Stimulated activated CD8-positive, alpha-beta memory T cell treated with anti-CD3 and anti-CD28 coated beads, Interleukin-12 subunit alpha, Interleukin-12 subunit beta, amount 100 ng/mL, for 24 hours (primary cell): ENCODE measurements around the gene CFAP45.

Experiments
- DNase-seq: peaks from one replicate; pipeline ENCODE4 v3.0.0-alpha.2; 2020; ENCODE audit errors: extremely low read depth

CFAP45 gene, protein sequence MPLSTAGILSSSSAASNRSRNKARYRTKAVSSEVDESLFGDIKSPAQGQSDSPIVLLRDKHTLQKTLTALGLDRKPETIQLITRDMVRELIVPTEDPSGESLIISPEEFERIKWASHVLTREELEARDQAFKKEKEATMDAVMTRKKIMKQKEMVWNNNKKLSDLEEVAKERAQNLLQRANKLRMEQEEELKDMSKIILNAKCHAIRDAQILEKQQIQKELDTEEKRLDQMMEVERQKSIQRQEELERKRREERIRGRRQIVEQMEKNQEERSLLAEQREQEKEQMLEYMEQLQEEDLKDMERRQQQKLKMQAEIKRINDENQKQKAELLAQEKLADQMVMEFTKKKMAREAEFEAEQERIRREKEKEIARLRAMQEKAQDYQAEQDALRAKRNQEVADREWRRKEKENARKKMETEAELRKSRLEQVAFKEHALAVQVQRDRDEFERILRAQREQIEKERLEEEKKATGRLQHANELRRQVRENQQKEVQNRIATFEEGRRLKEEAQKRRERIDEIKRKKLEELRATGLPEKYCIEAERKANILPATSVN

DNA sequence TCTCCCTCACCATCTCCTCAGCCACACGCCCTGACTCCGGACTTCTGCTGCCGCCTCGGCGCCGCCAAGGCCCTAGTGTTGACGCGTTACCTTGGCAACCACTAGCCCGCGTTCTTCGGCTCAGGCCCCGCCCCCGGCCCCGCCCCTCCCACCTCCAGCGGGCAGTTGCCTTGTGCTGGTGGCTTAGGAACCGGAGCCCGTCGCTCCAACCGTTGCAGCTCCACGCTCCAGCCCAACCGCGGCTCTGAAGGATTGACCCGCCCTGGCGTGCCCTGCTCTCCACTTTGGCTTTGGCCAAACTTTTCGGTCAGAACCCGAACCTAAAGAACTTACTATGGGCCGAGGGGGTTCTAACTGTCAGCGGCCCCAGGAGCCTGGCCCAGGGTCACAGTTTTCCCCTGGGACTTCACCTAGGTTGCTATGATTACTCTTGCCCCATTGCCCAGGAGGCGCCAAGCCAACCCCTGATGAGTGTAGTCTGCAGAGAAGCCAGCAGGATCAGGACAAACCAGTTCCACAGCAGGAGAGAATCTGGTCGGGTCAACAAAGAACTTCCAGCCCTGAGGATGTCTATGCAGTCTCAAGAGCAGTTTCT is at the start of gene CFAP45:
Gene CFAP45, minus strand, starts transcription at position 80 of the 595 bp plus-strand sequence. Its CDS starts 67 bp downstream, at position 13.
- DNase-seq, result no peak

DNA sequence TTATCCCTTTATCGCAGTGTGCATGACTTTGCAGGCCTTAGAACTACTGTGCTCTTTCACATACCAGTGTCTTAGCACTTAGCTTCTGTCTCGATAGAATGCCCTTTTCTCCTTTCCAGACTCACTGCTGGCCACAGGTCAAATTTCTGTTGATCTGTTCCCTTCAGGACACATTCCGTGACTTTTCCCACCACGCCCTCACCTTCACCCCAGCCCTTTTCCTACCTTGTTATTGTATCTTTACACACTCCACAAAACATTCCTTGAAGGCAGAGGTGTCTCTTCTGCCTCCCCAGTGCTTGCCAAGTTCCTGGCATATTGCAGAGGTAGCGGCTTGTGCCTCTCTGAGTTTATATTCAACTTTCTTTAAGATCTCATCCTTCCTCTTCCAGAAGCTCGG is 49.2 kb upstream of the CFAP45 start:
- no peak for DNase-seq

DNA sequence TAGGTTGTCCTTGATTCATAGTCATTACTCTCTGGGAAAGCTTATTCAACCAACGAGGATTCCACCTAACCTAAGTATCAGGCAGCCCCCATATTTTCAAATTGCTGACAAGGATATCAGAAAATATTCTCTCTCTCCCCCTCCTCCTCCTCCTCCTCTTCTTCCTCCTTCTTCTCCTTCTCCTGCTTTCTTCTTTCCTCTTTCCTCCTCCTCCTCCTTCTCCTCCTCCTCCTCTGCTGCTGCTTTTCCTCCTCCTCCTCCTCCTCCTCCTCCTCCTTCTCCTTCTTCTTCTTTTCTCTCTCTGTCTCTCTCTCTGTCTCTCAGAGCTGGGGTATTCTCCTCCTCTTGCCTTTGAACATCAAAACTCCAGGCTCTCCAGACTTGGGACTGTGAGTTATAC is 48.0 kb upstream of the CFAP45 start:
- no peak for DNase-seq

DNA sequence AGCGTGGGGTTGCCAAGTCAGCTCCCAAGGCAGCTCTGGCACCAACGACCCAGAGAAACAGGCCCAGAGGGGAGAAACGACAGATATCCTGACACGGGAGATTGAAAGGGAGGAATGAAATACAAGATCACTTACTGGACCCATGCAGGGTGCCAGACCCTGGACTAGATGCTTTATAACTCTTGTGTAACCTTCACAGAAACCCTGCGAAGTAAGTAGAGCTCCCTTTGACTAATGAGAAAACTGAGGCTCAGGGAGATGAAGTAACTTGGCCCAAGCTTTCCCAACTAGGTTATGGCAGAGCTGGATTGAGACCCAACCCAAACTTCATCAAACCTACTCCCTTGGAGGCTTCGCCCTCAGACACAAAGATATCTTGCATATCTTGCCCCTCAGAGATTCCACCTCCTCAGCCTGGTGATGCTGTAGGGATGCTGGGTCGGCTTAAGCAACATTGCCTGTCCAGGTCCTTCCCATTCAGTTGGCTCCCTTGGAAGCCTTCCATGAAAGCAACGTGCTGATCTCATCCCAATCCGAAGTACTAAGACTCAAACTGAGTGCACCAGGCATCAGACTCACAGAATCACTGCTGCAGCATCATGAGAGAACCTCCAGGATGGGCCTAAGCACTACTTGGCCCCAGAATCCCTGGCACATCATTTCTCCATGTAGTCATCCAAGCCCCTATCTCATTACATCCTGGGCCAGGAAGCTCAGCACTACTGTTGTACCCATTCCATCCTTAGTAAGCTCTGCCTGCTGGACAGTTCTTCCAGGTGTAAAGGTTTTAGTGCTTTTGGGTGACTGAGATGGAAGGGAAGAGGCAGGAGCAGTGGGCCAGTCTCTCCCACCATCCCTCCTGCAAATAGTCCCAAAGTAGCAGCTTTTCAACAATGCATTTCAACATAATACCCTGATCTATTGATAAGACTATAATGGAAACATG is 46.5 kb upstream of the CFAP45 start:
- no peak for DNase-seq

DNA sequence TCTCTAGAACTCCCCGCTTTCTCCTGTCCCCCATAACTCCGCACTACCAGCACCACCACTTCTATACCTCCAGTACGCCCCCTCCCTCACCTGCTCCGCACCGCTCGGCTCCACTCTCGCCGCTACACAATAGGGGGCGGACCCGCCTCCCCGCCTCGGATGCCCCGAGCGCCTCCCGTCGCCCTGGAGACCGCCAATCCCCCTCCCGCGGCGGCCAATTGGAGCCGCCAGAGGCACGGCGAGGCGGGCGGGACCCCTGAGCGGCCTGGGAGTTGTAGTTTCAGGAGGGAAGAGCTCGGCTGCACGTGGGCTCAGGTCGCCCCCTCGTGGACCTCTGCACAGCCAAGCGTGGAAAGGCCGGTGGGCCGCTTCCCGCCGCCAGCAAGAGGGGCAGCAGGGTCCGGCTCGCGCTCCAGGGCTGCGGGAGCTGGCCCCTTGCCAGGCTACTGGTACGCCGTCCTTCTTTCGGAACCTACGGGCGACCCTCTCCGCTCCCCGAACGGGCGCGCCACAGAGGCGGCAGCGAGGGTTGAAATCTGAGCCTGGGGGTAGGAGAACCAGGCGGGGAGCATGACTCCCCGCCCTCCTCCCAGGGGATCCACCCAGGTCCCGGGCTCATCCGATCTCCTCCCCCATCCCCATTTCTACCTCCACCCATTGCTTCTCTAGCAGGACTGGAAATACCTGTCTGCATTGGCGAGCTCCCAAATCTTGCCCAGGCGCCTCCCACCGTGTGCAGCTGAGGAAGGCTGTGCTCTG is 45.7 kb upstream of the CFAP45 start, which contains the start of gene IGSF9:
Gene IGSF9, minus strand, starts transcription at position 131 of the 759 bp plus-strand sequence. CDS start 2,159 bp downstream, outside the sequence.
- peak; percentile 65 for DNase-seq

DNA sequence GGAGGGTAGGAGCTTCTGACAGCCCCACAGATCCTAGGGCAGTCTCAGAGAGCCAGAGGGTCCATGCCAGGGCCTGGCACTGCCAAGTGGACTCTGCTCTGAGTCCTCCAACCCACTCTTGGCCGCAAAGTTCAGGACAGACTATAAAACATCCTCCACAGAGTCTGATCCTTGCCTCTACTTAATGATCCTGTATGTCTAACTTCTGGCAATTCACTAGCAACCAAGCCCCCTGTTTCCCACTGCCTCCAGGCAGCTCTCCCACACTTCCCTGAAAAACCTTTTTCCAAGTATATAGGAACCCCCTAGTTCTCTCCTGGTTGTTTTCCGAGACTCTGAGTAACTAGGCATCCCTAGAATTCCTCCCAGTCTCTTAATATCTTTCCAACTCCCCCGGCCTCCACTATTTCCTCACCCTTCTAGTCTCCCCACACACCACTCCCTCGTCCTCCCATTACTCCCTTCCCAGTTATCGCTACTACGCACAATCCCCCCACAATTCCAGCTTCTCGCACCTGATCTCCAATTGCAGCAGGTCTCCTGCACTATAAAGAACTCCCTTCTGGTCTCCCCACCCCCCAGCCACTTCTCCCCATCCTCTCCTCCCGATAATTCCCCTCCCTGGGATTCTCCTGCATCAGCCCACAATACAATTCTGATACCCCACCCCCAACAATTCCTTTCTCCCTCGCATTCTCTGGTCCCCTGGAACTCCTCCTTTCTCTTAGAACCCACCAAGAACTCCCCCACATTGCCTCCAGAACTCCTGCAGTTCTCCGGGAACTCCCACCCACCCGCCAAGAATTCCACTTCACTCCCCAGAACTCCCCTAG is 44.9 kb upstream of the CFAP45 start:
- no peak for DNase-seq

DNA sequence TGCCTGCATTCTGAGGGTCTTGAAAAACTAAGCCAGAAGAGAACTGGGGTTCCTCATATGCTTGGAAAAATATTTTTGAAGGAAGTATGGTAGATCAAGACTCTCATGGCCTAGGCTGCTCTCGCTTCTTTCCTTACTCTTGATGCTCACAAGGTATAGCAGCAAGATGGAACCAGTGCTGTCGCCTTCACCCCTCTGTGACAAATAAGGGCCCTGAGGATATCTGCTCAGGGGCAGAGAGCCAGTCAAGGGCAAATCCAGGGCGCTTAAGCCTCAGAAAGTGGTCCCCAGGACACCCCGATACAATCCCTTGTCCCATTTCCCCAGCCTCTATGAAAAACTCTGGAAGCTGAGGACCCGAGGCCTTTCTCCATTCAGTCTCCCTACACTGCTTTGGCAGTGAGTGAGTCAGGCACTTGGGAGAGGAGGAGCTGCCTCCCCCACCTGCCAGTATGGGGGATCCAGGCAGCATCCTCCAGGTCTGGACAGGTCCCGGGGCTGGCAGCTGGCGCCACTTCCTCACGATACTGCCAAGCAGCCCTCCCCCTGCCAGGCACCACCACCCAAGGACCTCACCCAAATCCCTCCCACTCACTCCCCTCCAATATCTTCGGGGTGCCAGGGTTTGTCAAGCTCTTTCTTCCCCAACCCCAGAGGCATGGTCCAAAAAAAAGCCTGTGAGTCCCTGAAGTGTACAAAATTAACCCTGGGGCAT is 44.1 kb upstream of the CFAP45 start:
- no peak for DNase-seq

DNA sequence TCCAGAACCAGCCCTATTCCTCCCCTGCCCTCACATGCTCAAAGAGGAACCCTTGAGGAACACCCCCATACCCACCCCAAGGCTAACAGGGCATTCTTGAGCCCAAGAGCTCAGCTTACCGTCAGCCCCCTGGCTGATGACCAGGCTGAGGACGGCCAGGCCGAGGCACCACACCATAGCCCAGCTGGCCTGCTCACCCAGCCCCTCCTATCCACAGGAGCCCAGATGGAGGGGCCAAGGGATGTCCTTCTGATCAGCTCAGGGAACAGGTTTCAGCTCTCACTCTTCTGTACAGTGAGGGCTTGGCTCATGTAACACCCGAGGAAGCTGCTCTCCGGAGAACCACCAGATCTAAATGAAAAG is 43.3 kb upstream of the CFAP45 start:
- no peak for DNase-seq

DNA sequence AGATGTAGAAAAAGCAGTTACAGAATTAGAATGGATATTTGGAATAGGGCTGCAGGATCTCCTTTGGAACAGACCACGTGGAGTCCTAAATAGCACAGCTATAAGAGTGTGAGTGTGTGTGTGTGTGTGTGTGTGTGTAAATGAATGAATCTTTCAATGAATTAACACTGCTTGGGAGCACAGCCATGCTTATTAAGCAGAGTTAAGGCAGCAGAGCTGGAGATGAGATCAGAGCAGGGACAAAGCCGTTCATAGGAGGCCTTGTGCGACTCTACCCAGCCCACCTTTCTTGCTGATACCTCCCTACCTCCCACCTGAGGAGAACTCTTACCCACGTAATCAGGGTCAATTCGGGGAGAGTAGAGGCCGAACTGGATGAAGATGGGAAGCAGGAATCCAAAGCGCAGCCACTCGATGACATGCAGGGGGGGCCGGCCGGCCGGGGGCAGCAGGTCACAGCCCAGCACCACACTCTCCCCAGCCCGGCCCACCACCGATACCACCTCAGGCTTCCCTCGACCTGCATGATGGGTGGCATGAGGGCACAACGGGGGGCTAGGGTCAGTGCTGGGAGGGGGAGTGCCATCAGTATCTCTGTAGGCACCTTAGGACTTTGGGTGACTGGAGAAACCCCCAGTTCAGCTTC is 42.8 kb upstream of the CFAP45 start:
- no peak for DNase-seq

DNA sequence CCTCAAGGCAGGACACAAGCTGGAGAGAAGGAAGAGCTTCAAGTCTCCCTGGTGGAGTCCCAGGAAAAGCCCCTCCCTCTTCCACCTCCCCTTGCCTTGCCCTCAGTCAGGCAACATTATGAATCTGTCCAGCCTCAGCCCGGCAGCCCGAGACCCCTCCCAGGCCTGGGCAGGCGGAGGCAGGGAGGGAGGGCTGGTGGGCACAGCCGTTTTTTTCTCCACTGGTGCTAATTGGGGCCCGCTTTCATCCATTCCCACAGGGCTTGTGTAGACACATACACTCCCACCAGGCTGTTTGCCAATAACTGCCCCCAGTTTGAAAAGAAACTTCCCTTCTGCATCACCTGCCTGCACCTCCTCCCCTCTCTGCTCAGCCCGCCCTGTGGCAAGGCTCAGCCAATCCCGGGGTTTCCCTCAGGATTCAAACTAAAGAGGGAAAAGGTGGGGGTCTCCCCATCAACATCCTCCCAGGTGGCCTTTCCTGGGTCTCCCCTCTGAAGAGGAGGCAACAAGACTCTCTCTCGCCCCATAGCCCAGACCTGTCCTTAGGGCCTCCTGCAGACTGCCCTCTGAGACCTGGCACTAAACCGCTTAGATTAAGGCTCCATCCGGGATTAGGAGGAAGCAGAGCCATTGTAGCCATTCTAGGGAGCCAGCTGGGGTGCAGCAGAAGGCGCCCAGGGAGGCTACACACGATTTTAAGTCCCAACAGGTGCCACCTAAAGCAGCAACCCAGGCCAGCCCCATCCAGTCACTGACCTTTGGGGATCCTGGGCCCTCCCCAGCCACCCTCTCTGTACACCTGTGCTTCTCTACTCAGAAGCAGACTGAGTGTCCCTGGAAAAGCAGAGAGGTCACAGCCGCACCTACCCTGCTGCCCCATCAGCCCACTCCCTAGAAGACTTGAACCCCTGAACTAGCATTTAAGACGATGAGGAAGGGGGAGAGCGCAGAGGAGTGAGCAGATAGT is 41.9 kb upstream of the CFAP45 start:
- DNase-seq, result no peak

DNA sequence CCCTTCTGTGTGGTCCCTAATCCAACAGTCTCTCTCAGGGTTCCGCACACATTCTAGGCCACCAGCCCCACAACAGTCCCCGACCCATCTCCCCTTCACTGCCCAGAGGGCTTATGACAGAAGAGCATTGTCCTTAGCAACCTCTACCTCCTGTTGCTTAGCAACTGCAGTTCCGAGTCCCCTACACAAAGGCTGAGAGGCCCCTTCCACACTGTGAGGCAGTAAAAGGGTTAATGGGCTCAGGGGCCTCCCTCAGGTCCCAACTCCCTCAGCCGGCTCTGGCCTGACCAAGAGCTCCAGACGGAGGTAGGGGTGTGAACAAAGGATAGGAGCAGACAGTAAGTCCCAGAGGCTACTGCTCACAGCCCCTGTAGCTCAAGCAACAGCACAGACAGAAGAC is 41.2 kb upstream of the CFAP45 start:
- no peak for DNase-seq

DNA sequence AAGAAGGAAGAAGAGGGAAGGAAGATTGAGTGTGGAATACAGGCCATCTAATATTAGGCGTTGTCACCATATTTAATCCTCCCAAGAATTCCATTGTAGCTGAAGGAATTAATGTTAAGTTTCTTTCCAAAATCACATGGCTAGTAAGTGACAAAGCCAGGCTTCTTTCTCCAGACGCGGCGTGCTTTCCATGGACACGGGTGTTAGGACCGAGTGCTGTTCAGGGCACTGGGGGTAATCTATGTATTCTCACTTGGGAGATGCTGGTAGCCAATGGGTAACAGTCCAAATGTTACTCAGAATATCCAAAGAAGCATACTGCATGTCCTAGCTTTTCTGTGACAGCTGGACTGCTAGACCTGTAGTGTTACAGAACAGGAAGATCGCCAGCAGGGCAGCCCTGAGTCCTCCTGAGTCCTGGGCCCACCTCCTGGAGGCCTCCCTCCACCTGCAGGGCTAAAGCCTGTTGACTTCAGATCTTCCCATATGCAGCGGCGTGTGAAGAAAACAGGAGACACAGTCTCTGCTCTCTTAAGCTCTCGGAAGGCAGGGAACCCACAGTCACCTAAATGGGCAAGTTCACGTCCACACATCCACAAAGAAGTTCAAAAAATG is 40.1 kb upstream of the CFAP45 start:
- DNase-seq, result no peak

DNA sequence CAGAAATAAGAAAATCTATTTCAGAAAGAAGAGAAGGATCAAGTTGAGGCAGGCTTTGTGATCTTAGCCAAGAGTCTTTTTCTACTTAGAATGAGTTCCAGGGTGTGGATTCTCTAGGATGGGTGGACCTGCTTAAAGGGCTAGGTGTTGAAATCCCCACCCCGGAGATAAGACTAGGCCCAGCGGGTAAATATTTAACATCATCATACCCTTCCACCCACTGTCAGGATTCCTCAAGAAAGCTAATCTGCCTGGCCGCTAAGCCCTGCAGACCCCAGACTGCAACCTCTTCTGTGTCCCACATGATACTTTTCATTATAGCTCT is 39.7 kb upstream of the CFAP45 start:
- DNase-seq, result no peak

DNA sequence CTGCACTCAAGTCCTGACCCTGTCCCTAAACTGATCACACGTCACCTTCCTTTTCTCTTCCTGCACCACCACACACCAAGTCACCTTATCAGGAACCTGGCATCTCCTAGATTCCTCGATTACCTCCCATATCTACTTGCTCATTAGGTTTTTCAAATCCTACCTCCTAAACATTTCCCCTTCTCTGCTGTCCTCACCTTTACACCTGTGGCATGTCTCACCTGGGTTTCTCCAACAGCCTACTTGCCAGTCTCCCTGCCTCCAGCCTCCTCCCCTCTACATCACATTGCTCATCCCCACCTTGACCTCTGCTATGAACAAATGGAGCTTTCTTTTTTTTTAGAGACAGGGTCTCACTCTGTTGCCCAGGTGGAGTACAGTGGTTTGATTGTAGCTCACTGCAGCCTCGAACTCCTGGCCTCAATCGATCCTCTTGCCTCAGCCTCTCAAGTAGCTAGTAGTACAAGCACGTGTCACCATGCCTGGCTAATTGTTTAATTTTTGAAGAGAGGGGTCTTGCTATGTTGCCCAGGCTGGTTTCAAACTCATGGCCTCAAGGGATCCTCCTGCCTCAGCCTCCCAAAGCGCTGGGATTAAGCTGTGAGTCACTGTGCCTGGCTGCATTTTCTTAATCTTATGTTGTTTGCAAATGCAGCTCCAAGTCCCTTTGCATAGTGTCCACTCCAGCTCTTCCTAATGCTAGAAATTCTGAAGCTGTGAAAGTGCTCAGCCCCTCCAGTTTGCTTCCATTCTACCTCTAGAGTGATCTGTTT is 39.1 kb upstream of the CFAP45 start:
- DNase-seq, result no peak

DNA sequence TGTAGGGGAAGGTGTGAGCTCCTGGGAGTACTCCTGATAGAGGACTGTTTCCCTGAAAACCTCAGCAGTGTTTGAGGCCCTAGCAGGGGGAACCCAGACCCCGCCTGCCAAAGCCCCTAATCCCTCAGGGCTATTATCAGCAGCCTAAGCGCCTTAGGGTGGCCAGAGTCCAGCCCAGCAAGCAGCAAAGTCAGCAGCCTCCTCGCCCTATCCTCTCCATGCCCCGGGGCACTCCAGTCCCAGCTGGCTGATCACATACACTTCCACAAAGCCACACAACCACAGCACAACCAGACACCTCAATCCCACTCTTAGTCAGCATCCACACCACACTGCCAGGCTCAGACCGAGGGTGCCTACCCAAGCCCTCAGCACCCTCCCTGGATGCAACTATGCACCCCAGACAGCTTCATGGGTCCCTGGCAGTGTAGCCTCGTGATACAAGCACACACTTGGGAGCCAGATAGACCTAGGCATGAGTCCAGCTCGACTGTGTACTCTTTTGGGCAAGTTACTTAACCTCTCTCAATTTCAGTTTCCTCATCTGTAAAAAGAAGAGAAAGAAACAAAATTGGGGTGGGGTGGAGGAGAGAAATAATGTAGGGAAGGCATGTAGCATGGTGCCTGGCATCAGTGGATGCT is 38.4 kb upstream of the CFAP45 start:
- DNase-seq, result no peak

DNA sequence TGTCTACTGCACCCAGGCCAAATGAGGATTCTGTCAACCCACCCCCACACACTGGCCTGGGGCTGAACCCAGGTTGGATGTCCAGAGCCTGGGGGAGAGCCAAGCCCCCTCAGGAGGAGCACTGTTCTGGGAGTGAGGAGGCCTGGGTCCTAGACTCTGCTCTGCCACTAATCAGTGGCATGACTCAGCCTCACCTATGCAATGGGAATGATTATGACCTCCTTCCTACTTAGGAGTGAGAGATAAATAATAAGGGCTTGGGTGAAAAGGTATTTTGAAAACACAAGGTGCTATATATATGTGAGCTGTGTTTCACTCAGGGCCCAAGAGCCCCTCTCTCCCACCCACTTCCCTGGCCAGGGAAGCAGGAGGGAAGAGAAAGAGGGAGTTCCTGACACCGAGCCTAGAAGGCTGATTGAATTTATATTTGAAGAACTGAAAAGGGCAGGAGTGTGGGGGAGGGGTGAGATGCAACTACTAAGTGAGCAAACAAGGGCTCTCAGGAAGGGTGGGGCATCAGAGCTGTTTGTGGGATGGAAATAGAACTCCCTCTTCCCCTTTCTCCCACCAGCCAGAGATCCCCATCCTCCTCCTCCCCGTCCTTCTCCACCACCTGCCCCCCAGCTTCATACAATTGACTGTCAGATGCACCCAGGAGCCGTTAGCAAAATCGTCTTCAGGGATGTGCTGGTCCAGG is 37.2 kb upstream of the CFAP45 start:
- no peak for DNase-seq
